ENCODE measurements around the gene EPHB1.

- TF ChIP-seq ZNF274 (IDR thresholded peaks at IDR 0.05; ENCODE audit: low read depth, low read length), result no peak
- TF ChIP-seq YY1 (IDR thresholded peaks at IDR 0.05; ENCODE audit: insufficient read depth, insufficient read length), result no peak
These were observed 286.4 kb downstream of the EPHB1 start for GRCh38 chr3:135081451-135081850.

Data from NT2/D1 (cell line).